Muscle layer of colon (tissue), 2 donors: ENCODE results near the gene STAT2.
A peak's percentile ranks its signal among the peaks of the same experiment; 100 is the strongest.
"Not testable (repeated sequence)": the region's sequence is repeated elsewhere in the genome, so short reads cannot be mapped to it uniquely, and the experiment has no call there.

Source experiments
- H3K27ac ChIP-seq: one replicate; pipeline ENCODE4 v1.7.0; 2013; ENCODE audit warnings: low read depth, mild to moderate bottlenecking, low read length, moderate library complexity
- H3K27me3 ChIP-seq, 2 donors: one replicate each; pipeline ENCODE4 v1.7.0; 2013; ENCODE audit warnings: low read length in 2 of 2, mild to moderate bottlenecking in 2 of 2; ENCODE audit not compliant: insufficient read depth in 2 of 2, control insufficient read depth in 1 of 2
- H3K36me3 ChIP-seq: one replicate; pipeline ENCODE4 v1.7.0; 2013; ENCODE audit warnings: mild to moderate bottlenecking, low read length; ENCODE audit not compliant: insufficient read depth
- H3K4me1 ChIP-seq: one replicate; pipeline ENCODE4 v1.7.0; 2013; ENCODE audit warnings: mild to moderate bottlenecking, low read length; ENCODE audit not compliant: insufficient read depth
- H3K4me3 ChIP-seq, 2 donors: one replicate each; pipeline ENCODE4 v1.7.0; 2013; ENCODE audit warnings: low read length in 2 of 2, low read depth in 1 of 2, mild to moderate bottlenecking in 1 of 2, moderate library complexity in 1 of 2
- H3K9ac ChIP-seq: one replicate; pipeline ENCODE4 v1.7.0; 2013; ENCODE audit warnings: low read length
- H3K9me3 ChIP-seq: one replicate; pipeline ENCODE4 v1.7.0; 2013; ENCODE audit warnings: mild to moderate bottlenecking, low read length
- donor health status: abdominal sarcoma.
- donor health status: Adenocarcinoma of cecum.

The STAT2 gene

DNA sequence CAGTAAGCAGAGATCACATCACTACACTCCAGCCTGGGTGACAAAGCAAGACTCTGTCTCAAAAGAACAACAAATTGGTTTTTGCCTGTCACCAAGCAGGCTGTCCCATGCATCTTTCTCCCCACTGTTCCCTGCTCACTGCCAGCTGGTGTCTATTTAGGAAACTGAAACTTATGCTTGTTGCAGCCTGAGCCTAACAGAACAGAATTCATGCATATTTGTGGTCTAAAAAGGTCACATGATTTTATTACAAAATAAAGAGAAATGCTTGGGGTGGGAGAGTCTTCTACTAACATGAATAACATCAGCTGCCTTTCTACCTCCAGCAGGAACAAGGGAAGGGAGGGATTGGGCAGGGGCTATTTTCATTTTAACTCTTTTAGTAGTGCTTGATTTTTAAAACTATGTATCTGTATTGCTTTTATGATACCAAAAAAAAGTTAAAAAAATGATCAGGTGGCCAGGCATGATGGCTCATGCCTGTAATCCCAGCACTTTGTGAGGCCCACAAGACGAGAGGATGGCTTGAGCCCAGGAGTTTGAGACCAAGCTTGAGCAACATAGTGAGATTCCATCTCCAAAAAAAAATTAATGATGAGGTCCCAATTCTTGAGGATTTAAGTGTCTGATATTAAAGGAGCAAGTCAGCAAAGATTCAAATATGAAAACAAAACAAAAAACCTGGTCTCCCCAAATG, 923 bp downstream of the STAT2 start:
- Histone ChIP-seq H3K4me1 (peaks cover 18% of the 10 kb centered on the region), H3K9me3 (no peaks in the 10 kb centered on the region), H3K36me3 (peaks cover 23% of the 10 kb centered on the region), H3K4me3 (peak overlapping the region; percentile 37 to 95), H3K9ac (peak overlapping the region; percentile 81), H3K27ac (peak overlapping the region; percentile 88), H3K27me3 (no peaks in the 10 kb centered on the region)

DNA sequence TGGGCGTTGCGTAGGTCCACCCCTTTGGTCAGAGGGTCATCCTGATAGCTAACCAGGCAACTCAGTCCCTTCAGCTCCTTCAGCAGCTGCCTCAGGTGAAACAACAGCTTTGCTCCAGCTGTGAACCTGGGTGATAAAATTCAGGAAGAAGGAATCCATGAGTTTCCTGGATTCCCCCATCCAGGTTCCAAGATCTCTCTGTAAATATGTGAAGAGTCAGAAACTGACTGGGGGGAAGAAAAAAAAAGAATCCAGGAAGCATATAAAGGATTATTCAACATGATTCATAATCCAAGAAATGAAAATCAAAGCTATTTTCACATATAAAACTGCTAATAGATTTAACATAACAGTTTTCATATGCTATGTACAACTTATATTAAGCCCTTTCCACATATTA, 8.6 kb downstream of the STAT2 start:
- H3K4me1 ChIP-seq, result no peaks in the 10 kb centered on the region
- H3K9ac ChIP-seq, result no peak overlapping the region
- H3K27me3 ChIP-seq, result no peaks in the 10 kb centered on the region
- H3K4me3 ChIP-seq, result no peak overlapping the region
- H3K9me3 ChIP-seq, result no peaks in the 10 kb centered on the region
- H3K36me3 ChIP-seq, result peaks cover 69% of the 10 kb centered on the region
- H3K27ac ChIP-seq, result no peak overlapping the region

DNA sequence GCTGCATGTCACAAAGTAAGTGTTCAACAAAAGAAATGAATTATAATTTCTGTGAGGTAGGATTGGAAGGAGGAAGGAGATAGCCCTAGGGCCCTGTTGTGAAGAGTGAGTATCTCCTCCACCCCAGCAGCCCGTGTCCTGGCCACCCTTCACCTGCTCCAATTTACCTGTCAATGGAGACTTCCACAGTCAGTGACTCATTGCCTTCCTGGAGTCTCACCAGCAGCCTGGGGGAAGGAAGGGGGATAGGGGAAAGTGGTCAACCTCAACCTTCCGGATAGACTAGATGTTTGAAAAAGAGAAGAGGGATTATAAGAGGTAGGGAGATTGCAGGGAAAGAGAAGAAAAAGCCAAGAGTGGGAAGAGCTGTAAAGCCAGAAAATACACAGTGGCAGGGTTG, 9.2 kb downstream of the STAT2 start:
- Histone ChIP-seq H3K9me3 (no peaks in the 10 kb centered on the region), H3K9ac (no peak overlapping the region), H3K27me3 (no peaks in the 10 kb centered on the region), H3K36me3 (peaks cover 69% of the 10 kb centered on the region), H3K4me1 (no peaks in the 10 kb centered on the region), H3K4me3 (no peak overlapping the region), H3K27ac (no peak overlapping the region)

DNA sequence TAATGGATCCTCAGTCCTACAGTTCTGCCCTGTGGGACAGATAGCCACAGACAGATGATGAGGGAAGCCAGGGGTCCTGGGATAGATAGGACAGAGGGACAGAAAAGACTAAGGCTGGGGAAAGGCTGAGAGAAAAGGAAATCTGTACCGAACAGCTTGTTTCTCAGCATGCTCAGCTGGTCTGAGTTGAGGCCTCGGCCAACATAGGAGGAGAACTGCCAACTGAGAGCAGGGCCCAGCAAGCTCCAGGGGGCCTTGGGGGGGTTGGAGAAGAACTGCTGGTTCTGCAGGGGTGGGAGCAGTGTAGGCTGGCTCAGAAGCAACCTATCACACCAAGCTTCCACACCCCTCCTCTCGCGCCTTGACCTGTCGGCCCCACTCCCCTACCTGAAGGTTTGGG, 11.1 kb downstream of the STAT2 start:
- H3K9me3 ChIP-seq, result no peaks in the 10 kb centered on the region
- H3K27me3 ChIP-seq, result no peaks in the 10 kb centered on the region
- no peak overlapping the region for H3K4me3 ChIP-seq
- peaks cover 60% of the 10 kb centered on the region for H3K36me3 ChIP-seq
- H3K27ac ChIP-seq, result no peak overlapping the region
- H3K4me1 ChIP-seq, result no peaks in the 10 kb centered on the region
- H3K9ac ChIP-seq, result no peak overlapping the region

DNA sequence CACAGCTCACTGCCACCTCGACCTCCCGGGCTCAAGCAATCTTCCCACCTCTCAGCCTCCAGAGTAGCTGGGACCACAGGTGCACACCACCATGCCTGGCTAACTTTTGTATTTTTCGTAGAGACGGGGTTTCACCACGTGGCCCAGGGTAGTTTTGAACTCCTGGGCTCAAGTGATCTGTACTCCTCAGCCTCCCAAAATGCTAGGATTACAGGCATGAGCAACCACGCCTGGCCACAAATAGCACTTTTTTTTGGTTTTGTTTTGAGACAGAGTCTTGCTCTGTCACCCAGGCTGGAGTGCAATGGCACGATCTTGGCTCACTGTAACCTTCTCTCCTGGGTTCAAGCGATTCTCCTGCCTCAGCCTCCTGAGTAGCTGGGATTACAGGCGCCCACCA, 12.7 kb downstream of the STAT2 start:
- not testable (repeated sequence) for H3K27me3 ChIP-seq, H3K27ac ChIP-seq, H3K4me3 ChIP-seq, H3K4me1 ChIP-seq, H3K9ac ChIP-seq, H3K9me3 ChIP-seq
- peaks cover 71% of the 10 kb centered on the region for H3K36me3 ChIP-seq

DNA sequence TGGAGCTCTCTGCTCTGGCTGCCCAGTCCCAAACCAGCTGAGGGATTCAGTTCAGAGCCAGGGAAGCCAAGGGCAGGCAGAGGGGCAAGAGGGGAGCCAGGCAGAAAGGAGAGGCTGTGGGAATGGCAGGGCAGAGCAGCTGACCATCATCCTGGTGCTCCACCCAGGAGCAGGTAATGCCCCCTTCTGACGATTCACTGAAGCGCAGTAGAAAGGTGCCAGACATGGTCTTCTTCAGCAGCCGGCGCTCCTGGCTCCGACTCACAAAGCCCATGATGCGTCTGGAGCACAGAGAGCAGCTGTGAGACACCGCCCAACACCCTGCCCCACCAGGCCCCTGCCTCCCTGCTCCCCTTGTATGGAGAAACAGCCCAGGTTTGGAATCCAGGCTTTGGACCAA, 13.2 kb downstream of the STAT2 start:
- H3K27ac ChIP-seq, result no peak overlapping the region
- H3K4me1 ChIP-seq, result no peaks in the 10 kb centered on the region

DNA sequence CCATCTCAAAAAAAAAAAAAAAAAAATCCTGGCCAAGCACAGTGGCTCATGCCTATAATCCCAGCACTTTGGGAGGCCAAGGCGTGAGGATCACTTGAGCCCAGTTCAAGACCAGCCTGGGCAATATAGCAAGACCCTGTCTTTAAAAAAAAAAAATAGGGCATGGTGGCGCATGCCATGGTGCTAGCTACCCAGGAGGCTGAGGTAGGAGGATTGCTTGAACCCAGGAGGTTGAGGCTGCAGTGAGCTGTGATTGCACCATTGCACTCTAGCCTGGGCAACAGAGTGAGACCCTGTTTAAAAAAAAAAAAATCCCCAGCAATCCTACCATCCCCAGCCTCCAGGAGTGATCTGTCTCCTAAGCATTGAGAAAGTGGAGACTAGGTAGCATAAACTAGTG, 17.6 kb downstream of the STAT2 start:
- H3K36me3 ChIP-seq, result peaks cover 31% of the 10 kb centered on the region
- not testable (repeated sequence) for H3K27me3 ChIP-seq, H3K27ac ChIP-seq, H3K9ac ChIP-seq, H3K4me1 ChIP-seq, H3K4me3 ChIP-seq, H3K9me3 ChIP-seq

More for the DNA sequence above, 13.2 kb downstream of the STAT2 start:
- H3K9ac ChIP-seq, result no peak overlapping the region
- no peaks in the 10 kb centered on the region for H3K27me3 ChIP-seq
- peaks cover 69% of the 10 kb centered on the region for H3K36me3 ChIP-seq
- no peak overlapping the region for H3K4me3 ChIP-seq
- no peaks in the 10 kb centered on the region for H3K9me3 ChIP-seq

DNA sequence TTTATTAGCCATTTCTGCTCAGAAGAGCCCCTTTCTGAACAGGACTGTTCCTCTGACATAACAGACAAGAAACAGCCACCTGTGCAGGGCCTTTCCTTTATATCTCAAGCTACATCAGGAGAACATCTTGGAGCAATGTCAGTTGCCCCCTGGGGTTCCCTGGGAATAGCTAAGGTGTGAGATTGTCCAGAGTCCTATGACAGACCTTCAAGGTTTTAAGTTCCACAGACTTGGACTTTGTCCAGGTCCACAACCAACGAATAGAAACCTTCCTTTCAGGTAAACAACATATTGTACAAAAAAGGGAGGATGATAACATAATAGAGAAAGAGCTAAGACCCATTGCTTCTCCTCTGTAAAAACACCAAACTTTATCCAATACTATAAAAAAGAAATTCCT, 18.3 kb downstream of the STAT2 start:
- H3K4me3 ChIP-seq, result no peak overlapping the region
- H3K27ac ChIP-seq, result no peak overlapping the region
- no peaks in the 10 kb centered on the region for H3K9me3 ChIP-seq
- no peaks in the 10 kb centered on the region for H3K4me1 ChIP-seq
- peaks cover 31% of the 10 kb centered on the region for H3K36me3 ChIP-seq
- H3K9ac ChIP-seq, result no peak overlapping the region
- H3K27me3 ChIP-seq, result no peaks in the 10 kb centered on the region

DNA sequence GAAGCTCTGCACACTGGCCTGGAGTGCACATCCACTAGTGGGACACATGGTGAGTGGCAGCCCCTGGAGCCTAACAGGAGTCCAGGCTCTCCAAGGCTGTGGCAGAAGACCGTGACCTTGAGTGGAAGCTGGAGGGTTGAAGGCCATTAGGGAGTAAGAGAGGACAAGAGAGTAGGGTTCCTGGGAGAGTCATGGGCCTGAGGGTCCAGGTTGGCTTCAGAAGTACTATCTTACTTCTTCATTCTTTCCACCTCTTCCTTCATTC, 20.8 kb downstream of the STAT2 start:
- Histone ChIP-seq H3K9ac (no peak overlapping the region), H3K4me3 (no peak overlapping the region), H3K36me3 (peaks cover 19% of the 10 kb centered on the region), H3K9me3 (no peaks in the 10 kb centered on the region), H3K4me1 (peaks cover 5% of the 10 kb centered on the region), H3K27ac (no peak overlapping the region), H3K27me3 (no peaks in the 10 kb centered on the region)

DNA sequence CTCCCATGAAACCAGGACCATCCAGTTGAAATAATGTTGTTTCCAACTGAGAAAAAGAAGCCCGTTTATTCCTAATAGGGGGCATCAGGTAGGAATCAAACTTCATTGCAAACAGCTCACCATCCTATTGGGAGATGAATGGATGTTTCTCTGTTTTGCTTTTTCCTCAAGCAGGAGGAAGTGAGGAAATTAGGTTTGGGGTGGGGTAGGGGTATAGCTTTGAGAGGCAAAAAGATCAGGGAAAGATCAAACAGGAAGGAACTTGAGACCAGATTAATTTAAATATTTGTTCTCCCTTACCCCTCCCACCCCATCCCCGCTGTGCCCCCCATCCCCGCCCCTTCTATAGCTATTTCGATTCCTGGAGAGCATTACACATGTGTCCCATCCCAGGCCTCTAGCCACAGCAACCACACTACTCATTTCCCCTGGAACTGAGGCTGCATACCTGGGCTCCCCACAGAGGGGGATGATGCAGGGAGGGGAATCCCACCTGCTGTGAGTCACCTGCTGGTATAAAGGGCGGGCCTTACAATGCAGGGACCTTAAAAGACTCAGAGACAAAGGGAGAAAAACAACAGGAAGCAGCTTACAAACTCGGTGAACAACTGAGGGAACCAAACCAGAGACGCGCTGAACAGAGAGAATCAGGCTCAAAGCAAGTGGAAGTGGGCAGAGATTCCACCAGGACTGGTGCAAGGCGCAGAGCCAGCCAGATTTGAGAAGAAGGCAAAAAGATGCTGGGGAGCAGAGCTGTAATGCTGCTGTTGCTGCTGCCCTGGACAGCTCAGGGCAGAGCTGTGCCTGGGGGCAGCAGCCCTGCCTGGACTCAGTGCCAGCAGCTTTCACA, 21.4 kb downstream of the STAT2 start, which contains the start of gene IL23A:
IL23A (plus strand) TSS at position 577 of the 850 bp plus-strand sequence; CDS start at position 738, 161 bp downstream.
- H3K27ac ChIP-seq, result no peak within 1 kb of the TSS
- H3K9ac ChIP-seq, result no peak within 1 kb of the TSS
- no peaks in the 10 kb centered on the region for H3K27me3 ChIP-seq
- no peak within 1 kb of the TSS for H3K4me3 ChIP-seq
- H3K36me3 ChIP-seq, result peaks cover 13% of the 10 kb centered on the region
- no peaks in the 10 kb centered on the region for H3K9me3 ChIP-seq
- peaks cover 5% of the 10 kb centered on the region for H3K4me1 ChIP-seq

DNA sequence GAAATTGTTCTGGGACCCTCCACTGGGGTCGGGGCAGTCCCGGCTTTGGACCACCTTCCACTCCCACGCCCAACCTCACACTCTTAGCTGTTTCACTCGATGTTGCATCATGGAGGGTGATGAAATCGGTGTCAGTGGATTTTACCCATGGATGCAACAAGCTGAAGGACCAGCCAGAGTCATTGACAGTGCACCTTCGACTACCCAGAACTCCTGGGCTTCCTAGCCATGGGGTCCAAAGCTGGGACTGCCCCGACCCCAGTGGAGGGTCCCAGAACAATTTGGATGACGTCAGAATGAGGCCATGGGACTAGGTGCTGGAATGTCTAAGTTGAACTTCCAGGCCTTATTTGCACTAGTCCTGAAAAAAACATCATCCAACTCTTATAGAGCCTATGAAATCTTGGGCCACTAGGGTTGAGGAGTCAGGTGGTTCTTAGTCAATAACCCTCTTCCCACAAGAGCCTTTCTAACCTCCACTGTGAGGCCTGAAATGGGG, 22.1 kb downstream of the STAT2 start:
- H3K9me3 ChIP-seq, result no peaks in the 10 kb centered on the region
- H3K4me1 ChIP-seq, result peaks cover 11% of the 10 kb centered on the region
- no peak overlapping the region for H3K4me3 ChIP-seq
- no peak overlapping the region for H3K27ac ChIP-seq
- H3K27me3 ChIP-seq, result no peaks in the 10 kb centered on the region
- H3K36me3 ChIP-seq, result peaks cover 6% of the 10 kb centered on the region
- no peak overlapping the region for H3K9ac ChIP-seq
